GDM1 (cell line): Measurements from ENCODE around the gene TPR.

Experiments used
- DNase-seq: peaks from one replicate; lab custom pipeline; 2025; lab: John Stamatoyannopoulos, UW

Gene TPR

DNA sequence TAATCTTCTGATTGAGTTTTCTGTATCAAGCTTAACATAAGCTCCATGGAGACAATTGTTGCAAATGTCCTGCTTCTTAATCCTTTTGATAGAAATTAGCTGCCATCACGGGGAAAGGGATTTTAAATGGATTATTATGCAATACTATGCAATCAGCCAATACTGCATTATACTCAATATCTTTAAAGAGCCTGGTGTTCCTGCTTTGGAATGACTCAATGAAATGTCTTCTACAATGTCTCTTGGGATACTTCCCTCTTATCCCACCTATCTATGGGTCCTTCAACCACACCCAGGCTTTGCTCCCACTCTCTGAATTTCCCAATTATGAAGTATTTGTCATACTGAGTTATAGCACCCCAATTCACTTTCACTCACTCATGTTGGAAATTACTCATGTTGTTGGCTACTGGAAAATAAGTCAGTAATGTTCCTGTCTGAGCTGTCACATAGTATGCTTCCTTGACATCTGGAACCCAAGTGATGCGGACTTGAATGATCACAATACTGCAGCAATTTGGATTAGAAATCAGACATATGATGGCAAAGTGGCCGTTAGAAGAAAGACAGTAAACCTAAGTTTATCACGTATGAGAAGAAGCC lies 85.0 kb downstream of the TPR start:
- no peak for DNase-seq

GRCh38 chr1:186286615-186287315 lies 88.3 kb downstream of the TPR start:
- DNase-seq, result no peak

- DNase-seq, result no peak
These were observed 91.7 kb downstream of the TPR start for GRCh38 chr1:186283374-186283773.

GRCh38 chr1:186282466-186282865 lies 92.6 kb downstream of the TPR start:
- DNase-seq, result no peak

- DNase-seq, result no peak
These were observed 99.2 kb downstream of the TPR start for GRCh38 chr1:186275822-186276221.

- no peak for DNase-seq
These were observed 102.6 kb downstream of the TPR start for GRCh38 chr1:186272486-186272885.

- no peak for DNase-seq
These were observed 104.0 kb downstream of the TPR start for GRCh38 chr1:186271032-186271431.
